ENCODE measurements around the gene MMADHC.

MMADHC gene

DNA sequence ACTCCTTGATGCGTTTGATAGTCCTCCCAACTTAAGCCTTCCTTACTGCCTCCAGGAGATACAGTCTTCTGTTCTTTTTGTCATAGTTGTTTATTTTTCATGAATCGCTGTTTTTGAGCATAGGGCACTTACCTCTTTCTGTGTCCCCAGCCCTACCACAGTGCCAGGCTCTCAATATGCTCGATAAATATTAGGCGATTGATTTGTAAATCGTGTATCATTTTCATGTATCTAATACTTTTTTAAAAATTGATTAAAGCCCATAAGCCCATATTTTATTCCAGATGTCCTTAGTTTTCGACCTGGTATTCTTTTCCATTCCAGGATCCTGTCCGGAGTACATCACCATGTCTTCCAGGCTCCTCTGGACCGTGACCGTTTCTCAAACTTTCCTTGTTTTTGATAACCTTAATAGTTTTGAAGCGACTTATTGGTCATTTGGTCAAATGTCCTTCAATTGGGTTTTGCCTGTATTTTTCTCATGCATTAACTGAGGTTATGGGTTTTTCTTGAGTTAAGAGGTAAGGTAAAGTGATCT is 444 bp upstream of the MMADHC start:
- no peaks in the 10 kb centered on the region for H3K9me3 Mint-ChIP-seq
- no peak for DNase-seq
- peaks cover 10% of the 10 kb centered on the region for H3K36me3 Mint-ChIP-seq (ENCODE audit: low read depth)
- TF ChIP-seq, protein P1, sequence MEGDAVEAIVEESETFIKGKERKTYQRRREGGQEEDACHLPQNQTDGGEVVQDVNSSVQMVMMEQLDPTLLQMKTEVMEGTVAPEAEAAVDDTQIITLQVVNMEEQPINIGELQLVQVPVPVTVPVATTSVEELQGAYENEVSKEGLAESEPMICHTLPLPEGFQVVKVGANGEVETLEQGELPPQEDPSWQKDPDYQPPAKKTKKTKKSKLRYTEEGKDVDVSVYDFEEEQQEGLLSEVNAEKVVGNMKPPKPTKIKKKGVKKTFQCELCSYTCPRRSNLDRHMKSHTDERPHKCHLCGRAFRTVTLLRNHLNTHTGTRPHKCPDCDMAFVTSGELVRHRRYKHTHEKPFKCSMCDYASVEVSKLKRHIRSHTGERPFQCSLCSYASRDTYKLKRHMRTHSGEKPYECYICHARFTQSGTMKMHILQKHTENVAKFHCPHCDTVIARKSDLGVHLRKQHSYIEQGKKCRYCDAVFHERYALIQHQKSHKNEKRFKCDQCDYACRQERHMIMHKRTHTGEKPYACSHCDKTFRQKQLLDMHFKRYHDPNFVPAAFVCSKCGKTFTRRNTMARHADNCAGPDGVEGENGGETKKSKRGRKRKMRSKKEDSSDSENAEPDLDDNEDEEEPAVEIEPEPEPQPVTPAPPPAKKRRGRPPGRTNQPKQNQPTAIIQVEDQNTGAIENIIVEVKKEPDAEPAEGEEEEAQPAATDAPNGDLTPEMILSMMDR (IDR thresholded peaks at IDR 0.05): no peak
- H3K27ac Mint-ChIP-seq: peak overlapping the region; percentile 99
- H3K4me1 Mint-ChIP-seq: peaks cover 35% of the 10 kb centered on the region
- peak overlapping the region; percentile 97 for H3K4me3 Mint-ChIP-seq
- peaks cover 18% of the 10 kb centered on the region for H3K27me3 Mint-ChIP-seq (ENCODE audit: low read depth, poor library complexity)

- peak overlapping the region; percentile 99 for H3K27ac Mint-ChIP-seq
These were observed 716 bp downstream of the MMADHC start for GRCh38 chr2:149586898-149587219.

GRCh38 chr2:149586063-149586462 is 1.5 kb downstream of the MMADHC start:
- Mint-ChIP-seq H3K27ac (peak overlapping the region; percentile 73), H3K4me1 (peaks cover 42% of the 10 kb centered on the region), H3K27me3 (ENCODE audit: low read depth, poor library complexity) (peaks cover 13% of the 10 kb centered on the region), H3K36me3 (ENCODE audit: low read depth) (peaks cover 28% of the 10 kb centered on the region), H3K9me3 (no peaks in the 10 kb centered on the region), H3K4me3 (peak overlapping the region; percentile 97)
- TF ChIP-seq, protein P1 (IDR thresholded peaks at IDR 0.05): no peak
- no peak for DNase-seq

More at GRCh38 chr2:149586898-149587219, 716 bp downstream of the MMADHC start:
- Mint-ChIP-seq H3K9me3 (no peaks in the 10 kb centered on the region), H3K4me3 (peak overlapping the region; percentile 97), H3K4me1 (peaks cover 42% of the 10 kb centered on the region), H3K36me3 (ENCODE audit: low read depth) (peaks cover 22% of the 10 kb centered on the region), H3K27me3 (ENCODE audit: low read depth, poor library complexity) (peaks cover 17% of the 10 kb centered on the region)
- DNase-seq: no peak
- TF ChIP-seq, protein P1 (IDR thresholded peaks at IDR 0.05): no peak

DNA sequence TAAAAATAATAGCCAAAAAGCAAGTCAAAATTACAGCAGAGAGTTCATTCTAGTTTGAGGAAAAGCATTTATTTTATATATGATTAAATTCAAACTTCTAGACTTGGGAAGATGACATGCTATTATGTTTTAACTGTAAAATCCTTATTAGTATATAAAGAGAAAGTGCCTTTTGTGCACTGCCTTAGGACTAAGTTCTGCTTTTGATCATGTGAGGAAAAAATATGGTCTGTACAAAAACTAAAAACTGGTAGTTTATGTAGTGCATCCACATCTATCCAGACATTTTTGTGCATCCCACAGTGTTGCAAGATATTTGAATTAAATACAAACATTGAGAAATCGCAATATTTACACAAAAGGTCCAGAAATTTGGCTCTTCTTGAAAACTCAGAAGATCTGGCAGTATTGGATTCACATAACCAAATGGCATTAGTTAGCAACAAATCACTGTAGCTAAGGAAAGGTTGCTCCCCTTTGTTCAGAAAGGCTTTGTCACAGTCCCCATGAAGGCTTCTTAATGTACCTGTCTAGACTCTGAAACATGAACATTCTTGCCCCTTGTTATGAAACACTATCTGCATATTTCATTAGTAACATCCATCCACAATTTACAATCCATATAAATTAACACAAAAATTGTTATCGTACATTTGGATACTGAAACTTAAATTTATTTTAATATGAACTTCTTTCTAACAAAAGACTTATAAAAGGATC is 2.2 kb downstream of the MMADHC start:
- Mint-ChIP-seq H3K4me3 (peak overlapping the region; percentile 97), H3K36me3 (ENCODE audit: low read depth) (peaks cover 35% of the 10 kb centered on the region), H3K27me3 (ENCODE audit: low read depth, poor library complexity) (peaks cover 13% of the 10 kb centered on the region), H3K4me1 (peaks cover 46% of the 10 kb centered on the region), H3K27ac (no peak overlapping the region), H3K9me3 (no peaks in the 10 kb centered on the region)
- TF ChIP-seq, protein P1 (IDR thresholded peaks at IDR 0.05): no peak
- no peak for DNase-seq

DNA sequence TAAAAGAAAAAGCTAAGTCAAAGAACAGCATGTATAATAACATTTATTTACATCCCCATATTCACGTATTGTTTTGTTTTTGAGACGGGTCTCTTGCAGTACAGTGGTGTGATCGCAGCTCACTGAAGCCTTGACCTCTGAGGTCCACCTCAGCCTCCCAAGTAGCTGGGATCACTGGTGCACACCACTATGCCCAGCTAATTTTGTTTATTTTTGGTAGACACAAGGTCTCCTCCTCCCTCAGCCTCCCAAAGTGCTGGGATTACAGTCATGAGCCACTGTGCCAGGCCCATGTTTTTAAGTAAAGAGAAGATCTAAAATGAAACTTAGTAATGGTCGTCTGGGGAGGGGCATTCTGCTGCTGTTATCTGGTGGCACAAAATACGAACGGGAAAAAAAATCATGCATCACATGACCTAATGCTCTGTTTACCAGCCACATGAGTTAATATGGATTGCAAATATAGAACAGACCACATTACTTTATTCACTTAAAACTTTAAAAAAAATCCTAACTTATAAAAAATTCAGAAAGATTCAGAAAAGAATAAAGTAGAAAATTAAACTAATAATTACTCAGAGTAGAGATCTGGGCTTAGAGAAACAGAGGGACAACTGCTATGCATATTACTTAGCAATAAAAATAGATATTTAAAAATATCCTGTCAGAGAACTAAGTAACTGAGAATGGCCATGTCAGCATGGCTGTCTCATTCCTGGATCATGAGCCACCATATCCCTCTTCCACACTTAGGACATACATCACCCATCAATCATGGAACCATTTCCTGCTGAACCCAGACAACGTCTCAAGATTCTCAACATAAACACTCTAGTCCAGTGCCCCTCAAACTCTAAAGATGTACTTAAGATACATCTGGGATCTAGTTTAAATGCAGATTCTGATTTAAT is 7.3 kb downstream of the MMADHC start:
- no peak overlapping the region for H3K27ac Mint-ChIP-seq
- H3K36me3 Mint-ChIP-seq (ENCODE audit: low read depth): peaks cover 76% of the 10 kb centered on the region
- H3K4me3 Mint-ChIP-seq: no peak overlapping the region
- H3K27me3 Mint-ChIP-seq (ENCODE audit: low read depth, poor library complexity): no peaks in the 10 kb centered on the region
- TF ChIP-seq, protein P1 (IDR thresholded peaks at IDR 0.05): no peak
- no peak for DNase-seq
- H3K4me1 Mint-ChIP-seq: peaks cover 33% of the 10 kb centered on the region
- no peaks in the 10 kb centered on the region for H3K9me3 Mint-ChIP-seq
